ENCODE data around the gene CRELD1.

Gene CRELD1

DNA sequence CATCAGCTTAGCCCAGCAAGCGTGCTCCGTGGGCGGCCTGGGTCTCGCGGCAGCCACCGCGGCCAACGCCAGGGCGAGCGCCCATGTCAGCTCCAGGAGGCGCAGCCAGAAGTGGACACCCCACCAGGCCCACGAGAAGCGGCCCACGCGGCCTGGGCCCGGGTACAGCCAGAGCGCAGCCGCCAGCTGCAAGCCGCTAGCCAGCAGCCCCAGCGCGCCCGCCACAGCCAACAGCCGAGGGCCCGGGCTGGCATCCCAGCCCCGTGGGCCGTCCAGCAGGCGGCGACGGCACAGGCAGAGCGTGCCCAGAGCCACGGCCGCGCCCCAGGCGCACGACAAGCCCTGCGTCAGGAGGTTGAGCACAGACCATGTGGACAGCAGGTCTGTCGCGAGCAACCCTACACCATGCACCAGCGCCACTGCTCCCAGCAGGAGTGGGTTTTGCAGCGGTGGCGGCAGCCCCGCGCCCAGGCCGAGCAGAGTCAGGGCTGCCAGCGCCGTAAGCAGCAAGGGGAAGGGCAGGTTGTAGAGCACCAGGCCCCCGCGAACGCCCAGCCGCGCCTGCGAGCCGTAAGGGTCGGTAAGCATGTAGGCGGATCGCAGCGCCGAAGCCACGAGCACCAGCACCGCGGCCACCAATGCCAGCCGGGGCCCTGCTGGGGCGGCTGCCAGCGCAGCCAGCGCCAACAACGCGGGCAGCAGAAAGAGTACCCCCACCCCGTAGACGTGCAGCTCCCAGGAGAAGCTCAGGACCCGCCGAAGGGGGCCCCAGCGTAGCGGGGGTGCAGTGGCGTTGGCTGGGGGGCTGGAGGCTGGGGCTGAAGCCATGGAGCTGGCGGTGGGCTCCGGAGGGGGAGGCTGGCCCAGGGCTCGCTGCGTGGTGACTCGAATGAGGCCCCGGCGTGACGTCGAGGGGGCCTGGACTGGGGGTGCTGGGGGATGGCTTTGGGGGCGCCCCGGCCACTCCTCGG, 13.7 kb downstream of the CRELD1 start:
- H4K20me1 ChIP-seq (ENCODE audit: insufficient read depth, low read length): no peaks in the 10 kb centered on the region
- no peaks in the 10 kb centered on the region for H3K9me3 ChIP-seq (ENCODE audit: insufficient read depth, low read length)
- H3K4me1 ChIP-seq (ENCODE audit: low read length): peaks cover 12% of the 10 kb centered on the region
- H3K4me3 ChIP-seq (ENCODE audit: low read length): no peak overlapping the region
- no peaks in the 10 kb centered on the region for H3K79me2 ChIP-seq (ENCODE audit: low read length)
- TF ChIP-seq, protein P1, sequence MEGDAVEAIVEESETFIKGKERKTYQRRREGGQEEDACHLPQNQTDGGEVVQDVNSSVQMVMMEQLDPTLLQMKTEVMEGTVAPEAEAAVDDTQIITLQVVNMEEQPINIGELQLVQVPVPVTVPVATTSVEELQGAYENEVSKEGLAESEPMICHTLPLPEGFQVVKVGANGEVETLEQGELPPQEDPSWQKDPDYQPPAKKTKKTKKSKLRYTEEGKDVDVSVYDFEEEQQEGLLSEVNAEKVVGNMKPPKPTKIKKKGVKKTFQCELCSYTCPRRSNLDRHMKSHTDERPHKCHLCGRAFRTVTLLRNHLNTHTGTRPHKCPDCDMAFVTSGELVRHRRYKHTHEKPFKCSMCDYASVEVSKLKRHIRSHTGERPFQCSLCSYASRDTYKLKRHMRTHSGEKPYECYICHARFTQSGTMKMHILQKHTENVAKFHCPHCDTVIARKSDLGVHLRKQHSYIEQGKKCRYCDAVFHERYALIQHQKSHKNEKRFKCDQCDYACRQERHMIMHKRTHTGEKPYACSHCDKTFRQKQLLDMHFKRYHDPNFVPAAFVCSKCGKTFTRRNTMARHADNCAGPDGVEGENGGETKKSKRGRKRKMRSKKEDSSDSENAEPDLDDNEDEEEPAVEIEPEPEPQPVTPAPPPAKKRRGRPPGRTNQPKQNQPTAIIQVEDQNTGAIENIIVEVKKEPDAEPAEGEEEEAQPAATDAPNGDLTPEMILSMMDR (IDR thresholded peaks at IDR 0.05; ENCODE audit: low read depth, low read length): no peak
- no peak for TF ChIP-seq EZH2phosphoT487 (IDR thresholded peaks at IDR 0.05; ENCODE audit: low read depth)
- H3K9ac ChIP-seq (ENCODE audit: low read length): no peak overlapping the region
- no peak overlapping the region for H2AFZ ChIP-seq (ENCODE audit: low read depth, low read length)
- H3K4me2 ChIP-seq (ENCODE audit: low read length): no peak overlapping the region
- H3K27ac ChIP-seq (ENCODE audit: low read length): no peak overlapping the region
- H3K36me3 ChIP-seq (replicated peaks; ENCODE audit: low read depth, low read length): peaks cover 6% of the 10 kb centered on the region
- no peaks in the 10 kb centered on the region for H3K27me3 ChIP-seq (ENCODE audit: low read depth, low read length)

DNA sequence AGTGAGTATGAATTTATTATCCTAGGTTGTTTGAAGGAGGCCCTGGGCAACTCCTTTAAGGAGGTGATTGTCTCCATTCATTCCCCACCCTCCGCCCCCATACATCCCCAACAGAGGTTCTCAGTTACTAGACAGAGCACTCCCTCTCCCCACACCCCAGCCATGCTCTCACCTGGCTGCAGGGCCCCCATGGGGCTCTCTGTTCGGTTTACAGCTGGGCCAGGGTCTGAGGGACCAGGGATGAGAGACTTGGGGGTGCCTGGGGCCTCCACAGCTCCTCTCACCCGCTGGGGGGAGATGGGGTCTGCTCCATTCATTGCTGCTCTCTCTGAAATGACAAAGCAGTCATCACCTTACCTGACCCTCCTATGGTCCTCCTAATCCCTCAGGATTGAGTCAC, 15.0 kb downstream of the CRELD1 start:
- H3K79me2 ChIP-seq (ENCODE audit: low read length): no peaks in the 10 kb centered on the region
- H2AFZ ChIP-seq (ENCODE audit: low read depth, low read length): no peak overlapping the region
- H3K4me1 ChIP-seq (ENCODE audit: low read length): peaks cover 12% of the 10 kb centered on the region
- no peak for TF ChIP-seq EZH2phosphoT487 (IDR thresholded peaks at IDR 0.05; ENCODE audit: low read depth)
- TF ChIP-seq, protein P1 (IDR thresholded peaks at IDR 0.05; ENCODE audit: low read depth, low read length): no peak
- H3K4me2 ChIP-seq (ENCODE audit: low read length): no peak overlapping the region
- no peaks in the 10 kb centered on the region for H3K27me3 ChIP-seq (ENCODE audit: low read depth, low read length)
- H3K36me3 ChIP-seq (replicated peaks; ENCODE audit: low read depth, low read length): peaks cover 6% of the 10 kb centered on the region
- H4K20me1 ChIP-seq (ENCODE audit: insufficient read depth, low read length): no peaks in the 10 kb centered on the region
- no peak overlapping the region for H3K4me3 ChIP-seq (ENCODE audit: low read length)
- H3K9me3 ChIP-seq (ENCODE audit: insufficient read depth, low read length): no peaks in the 10 kb centered on the region
- no peak overlapping the region for H3K27ac ChIP-seq (ENCODE audit: low read length)
- H3K9ac ChIP-seq (ENCODE audit: low read length): no peak overlapping the region

DNA sequence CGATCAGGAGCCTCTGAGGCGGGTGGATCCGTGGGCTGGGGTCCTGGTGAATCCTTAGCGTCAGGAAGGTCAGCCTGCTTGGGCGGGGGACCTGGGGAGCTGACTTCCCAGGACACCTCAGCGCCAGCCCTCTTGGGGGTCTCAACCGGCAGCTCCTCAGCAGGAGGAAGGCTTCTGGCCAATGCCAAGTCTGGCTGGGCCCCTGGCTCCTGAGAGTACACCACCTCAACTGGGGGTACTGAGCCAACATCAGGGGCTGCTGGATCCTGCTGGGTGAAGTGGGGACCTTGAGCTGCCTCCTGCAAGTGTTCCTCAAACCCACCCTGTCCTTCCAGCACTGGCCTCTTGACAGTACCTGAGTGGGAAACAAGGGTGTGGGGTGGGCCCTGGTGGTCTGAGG, 15.5 kb downstream of the CRELD1 start:
- no peak overlapping the region for H3K4me2 ChIP-seq (ENCODE audit: low read length)
- H3K9me3 ChIP-seq (ENCODE audit: insufficient read depth, low read length): no peaks in the 10 kb centered on the region
- no peak overlapping the region for H3K4me3 ChIP-seq (ENCODE audit: low read length)
- no peak overlapping the region for H3K27ac ChIP-seq (ENCODE audit: low read length)
- peaks cover 12% of the 10 kb centered on the region for H3K4me1 ChIP-seq (ENCODE audit: low read length)
- H3K9ac ChIP-seq (ENCODE audit: low read length): no peak overlapping the region
- peaks cover 6% of the 10 kb centered on the region for H3K36me3 ChIP-seq (replicated peaks; ENCODE audit: low read depth, low read length)
- no peaks in the 10 kb centered on the region for H3K27me3 ChIP-seq (ENCODE audit: low read depth, low read length)
- no peaks in the 10 kb centered on the region for H4K20me1 ChIP-seq (ENCODE audit: insufficient read depth, low read length)
- H3K79me2 ChIP-seq (ENCODE audit: low read length): no peaks in the 10 kb centered on the region
- H2AFZ ChIP-seq (ENCODE audit: low read depth, low read length): no peak overlapping the region
- no peak for TF ChIP-seq EZH2phosphoT487 (IDR thresholded peaks at IDR 0.05; ENCODE audit: low read depth)
- TF ChIP-seq, protein P1 (IDR thresholded peaks at IDR 0.05; ENCODE audit: low read depth, low read length): no peak

DNA sequence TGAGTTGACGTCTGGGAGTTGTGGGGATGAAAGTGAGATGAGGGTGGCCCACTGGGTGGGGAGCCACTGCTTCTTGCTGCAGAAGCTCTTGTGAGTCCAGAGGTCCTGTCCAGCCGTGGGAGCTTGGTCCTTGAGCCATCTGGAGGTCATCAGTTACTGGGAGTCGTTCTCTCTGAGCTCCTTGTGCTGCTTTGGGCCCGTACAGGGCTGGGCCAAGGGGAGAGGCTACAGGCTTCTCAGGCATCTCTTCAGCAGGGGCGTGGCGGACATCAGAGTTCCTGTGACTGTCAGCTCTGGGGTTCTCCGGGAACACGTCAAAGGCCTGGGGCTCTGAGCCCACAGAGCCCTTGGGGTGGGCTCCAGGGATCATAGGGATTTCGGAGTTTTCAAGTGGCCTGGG, 16.0 kb downstream of the CRELD1 start:
- H3K27me3 ChIP-seq (ENCODE audit: low read depth, low read length): no peaks in the 10 kb centered on the region
- TF ChIP-seq EZH2phosphoT487 (IDR thresholded peaks at IDR 0.05; ENCODE audit: low read depth): no peak
- TF ChIP-seq, protein P1 (IDR thresholded peaks at IDR 0.05; ENCODE audit: low read depth, low read length): no peak
- no peaks in the 10 kb centered on the region for H3K79me2 ChIP-seq (ENCODE audit: low read length)
- H3K27ac ChIP-seq (ENCODE audit: low read length): no peak overlapping the region
- peaks cover 12% of the 10 kb centered on the region for H3K4me1 ChIP-seq (ENCODE audit: low read length)
- H3K9me3 ChIP-seq (ENCODE audit: insufficient read depth, low read length): no peaks in the 10 kb centered on the region
- H3K4me3 ChIP-seq (ENCODE audit: low read length): no peak overlapping the region
- H3K36me3 ChIP-seq (replicated peaks; ENCODE audit: low read depth, low read length): peaks cover 6% of the 10 kb centered on the region
- H3K9ac ChIP-seq (ENCODE audit: low read length): no peak overlapping the region
- H4K20me1 ChIP-seq (ENCODE audit: insufficient read depth, low read length): no peaks in the 10 kb centered on the region
- no peak overlapping the region for H2AFZ ChIP-seq (ENCODE audit: low read depth, low read length)
- no peak overlapping the region for H3K4me2 ChIP-seq (ENCODE audit: low read length)

Data from OCI-LY3 (cell line).